T-helper 9 cell (primary cell): Measurements from ENCODE around the gene EEF1AKMT3.

Source experiments
- DNase-seq: peaks from one replicate; pipeline ENCODE4 v3.0.0-alpha.2; 2020
- total RNA-seq, 2 donors: gene quantifications; one replicate each; lab custom pipeline; 2026; lab: John Stamatoyannopoulos, UW

Gene EEF1AKMT3
- 3.7 to 7.2 reads per million in 2 donors for total RNA-seq

- peak; percentile 21 for DNase-seq
Observed at GRCh38 chr12:57772429-57773322, at the start of gene EEF1AKMT3. TSS of gene EEF1AKMT3 (plus strand) at chr12:57772614. CDS start at chr12:57772725, 111 bp downstream.

DNA sequence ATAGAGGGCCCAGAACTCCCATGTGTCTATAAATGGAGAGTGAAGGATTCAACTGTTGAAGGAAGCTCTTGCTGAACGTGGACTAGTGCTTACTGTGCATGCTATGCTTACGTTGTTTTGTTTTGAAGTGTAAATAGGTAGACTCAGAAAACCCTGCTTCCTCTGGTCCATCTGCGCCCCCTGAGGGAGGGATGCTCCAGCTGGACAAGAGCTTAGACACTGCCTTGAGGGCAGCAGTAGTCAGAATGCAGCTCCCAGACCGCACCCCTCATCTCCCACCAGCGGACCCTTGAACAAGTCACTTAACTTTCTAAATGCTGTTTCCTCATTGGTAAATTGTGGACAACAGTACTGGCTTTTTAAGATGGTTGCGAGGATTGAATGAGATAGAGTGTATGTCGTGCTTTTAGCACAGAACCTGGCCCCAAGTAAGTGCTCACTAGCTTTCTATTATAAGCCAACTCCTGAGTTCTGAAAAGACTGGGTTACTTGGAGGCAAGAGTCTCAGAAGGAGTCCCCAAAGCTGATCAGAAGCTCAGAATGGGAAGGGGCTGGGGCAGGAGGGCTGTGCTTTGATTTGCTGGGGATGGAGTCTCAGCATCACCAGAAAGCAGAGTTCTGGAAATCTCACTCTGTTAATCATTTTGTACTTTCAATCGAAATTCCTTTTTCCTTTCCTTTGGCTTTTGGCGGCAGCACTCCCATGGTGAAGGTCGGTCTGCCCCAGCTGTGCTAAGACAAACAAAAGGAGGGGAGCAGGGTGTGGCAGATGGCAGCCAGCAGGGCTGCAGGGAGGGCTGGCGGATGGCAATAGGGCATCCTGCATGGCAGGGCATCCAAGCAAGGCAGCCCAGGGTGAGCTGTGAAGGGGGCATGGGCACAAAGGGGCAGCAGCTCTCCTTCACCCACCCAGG is 49.4 kb upstream of the EEF1AKMT3 start:
- no peak for DNase-seq

DNA sequence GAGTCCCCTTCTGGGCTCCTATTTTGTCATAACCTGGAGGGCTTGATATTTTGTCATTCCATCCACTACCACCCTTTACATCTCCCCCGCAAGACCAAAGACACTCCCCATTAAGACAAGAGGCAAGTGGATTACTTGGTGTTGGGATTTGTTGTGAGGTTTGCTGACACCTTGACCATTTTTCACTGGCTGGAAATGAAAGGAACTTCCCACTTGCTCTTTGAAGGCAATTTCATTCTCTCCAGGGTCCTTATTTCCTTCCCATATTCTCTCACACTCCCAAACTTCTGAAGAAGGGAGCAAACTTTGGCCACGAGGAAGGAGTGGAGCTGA is 48.8 kb upstream of the EEF1AKMT3 start:
- DNase-seq = no peak

- no peak for DNase-seq
Observed at GRCh38 chr12:57724003-57724935, 48.1 kb upstream of the EEF1AKMT3 start.

GRCh38 chr12:57724936-57725740 is 47.3 kb upstream of the EEF1AKMT3 start:
- no peak for DNase-seq

DNA sequence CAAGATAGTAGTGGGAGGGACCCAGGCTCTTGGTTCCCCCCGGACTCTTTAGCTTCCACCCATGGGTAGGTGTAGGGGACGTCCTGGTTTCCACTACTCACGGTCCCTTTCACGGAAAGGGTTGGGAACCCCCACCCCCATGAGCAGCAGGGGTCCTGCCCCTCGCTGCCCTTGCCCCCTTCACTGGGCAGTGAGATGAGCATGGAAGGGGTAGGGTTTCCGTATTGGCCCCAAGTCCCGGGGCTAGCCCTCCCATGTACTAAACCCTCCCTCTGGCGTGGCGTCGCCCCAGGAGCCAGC is 46.6 kb upstream of the EEF1AKMT3 start:
- DNase-seq = no peak

- DNase-seq = no peak
Observed at GRCh38 chr12:57726151-57726883, 46.1 kb upstream of the EEF1AKMT3 start.

- no peak for DNase-seq
Observed at GRCh38 chr12:57726884-57727757, 45.3 kb upstream of the EEF1AKMT3 start.

- no peak for DNase-seq
Observed at GRCh38 chr12:57727758-57728395, 44.5 kb upstream of the EEF1AKMT3 start.

DNA sequence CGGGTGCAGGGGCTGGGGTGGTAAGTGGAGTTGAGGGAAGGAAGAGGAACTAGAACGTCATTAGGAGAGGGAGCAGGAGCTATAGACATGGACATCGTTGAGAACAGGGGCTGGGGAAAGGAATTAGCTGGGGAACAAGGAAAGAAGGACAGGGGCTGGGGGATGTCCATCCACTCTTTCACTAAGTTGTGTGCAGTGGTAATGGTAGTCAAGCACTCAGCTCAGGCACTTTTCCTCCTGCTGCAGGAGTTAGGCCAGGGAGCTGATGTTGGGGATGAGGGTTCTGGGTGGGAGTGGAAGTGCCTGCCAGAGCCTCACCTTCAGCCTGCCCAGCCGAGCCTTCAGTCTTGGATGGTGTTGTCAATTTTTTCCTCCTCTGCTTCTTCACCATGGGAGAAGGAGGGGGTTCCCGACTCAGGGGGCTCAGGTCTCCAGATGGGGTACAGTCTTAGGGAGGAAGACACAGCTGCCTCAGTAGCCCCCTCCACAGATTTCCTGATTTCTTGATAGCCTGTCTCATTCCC is 43.0 kb upstream of the EEF1AKMT3 start:
- no peak for DNase-seq

- no peak for DNase-seq
Observed at GRCh38 chr12:57730336-57731067, 41.9 kb upstream of the EEF1AKMT3 start.

GRCh38 chr12:57731411-57732080 is 40.9 kb upstream of the EEF1AKMT3 start:
- DNase-seq = no peak

DNA sequence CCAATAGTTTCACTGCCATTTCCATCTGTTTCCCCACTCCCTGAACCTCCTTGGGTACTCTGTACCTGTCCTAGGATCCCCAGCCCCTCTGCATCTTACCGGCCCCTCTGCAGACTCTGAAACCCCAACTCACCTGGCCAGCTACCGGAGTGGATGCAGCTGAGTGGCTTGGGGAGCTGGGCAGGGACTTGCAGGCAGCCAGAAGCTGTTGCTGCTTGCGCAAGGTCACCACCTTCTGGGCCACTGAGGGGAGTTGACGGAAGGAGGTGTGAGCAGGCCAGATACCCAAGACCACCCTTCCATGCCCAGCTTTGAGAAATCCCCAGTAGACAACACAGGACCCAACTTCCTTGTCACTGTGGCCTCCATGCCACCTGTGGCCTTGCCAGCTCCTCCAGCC is 40.1 kb upstream of the EEF1AKMT3 start:
- DNase-seq = no peak

GRCh38 chr12:57732726-57733593 is 39.5 kb upstream of the EEF1AKMT3 start:
- no peak for DNase-seq

DNA sequence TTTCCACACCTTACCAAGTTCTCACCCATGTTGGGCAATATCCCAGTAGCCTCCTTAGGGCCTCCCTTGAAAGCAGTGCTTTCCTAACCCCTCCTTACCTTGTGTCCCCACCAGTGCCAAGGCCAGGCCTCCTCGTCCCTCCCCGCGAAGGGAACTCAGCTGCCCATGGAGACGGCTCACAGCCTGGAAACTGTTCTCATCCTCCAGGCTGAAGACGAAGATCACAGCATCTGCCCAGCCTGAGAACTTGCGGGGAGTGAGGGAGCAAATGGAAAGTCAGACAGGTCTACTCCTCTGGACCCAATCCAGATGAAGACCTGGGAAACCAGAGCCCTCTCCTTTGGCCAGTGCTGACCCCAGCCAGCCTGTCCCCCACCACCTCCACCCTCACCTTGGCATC is 38.5 kb upstream of the EEF1AKMT3 start:
- DNase-seq = no peak

GRCh38 chr12:57734591-57734990 is 37.8 kb upstream of the EEF1AKMT3 start:
- no peak for DNase-seq
